K562 (cell line): ENCODE results near the gene NR1D2. TPM values are rescaled to one million over a fixed set of nuclear protein-coding genes. Genes with fewer than 3 reads are reported as not detected.

ENCODE experiments used
- ATAC-seq: fragments of 200-7000 bp; cut with Tn5 transposase; 3 replicates; pipeline ENCODE4 v1.9.1; 2020; ENCODE audit warnings: moderate library complexity
- BruUV-seq: library from RNA; stranded (reverse); fragments of 400-500 nt; replicated peaks from 2 replicates; lab custom pipeline; 2021; lab: Mats Ljungman, UMichigan
- CTCF ChIA-PET: fragments of 300-600 bp; formaldehyde crosslinking; extraction: SDS; loops from one replicate; lab custom pipeline; 2021; ENCODE audit warnings: low intra/inter-chr PET ratio; lab: Yijun Ruan, JAX
- POLR2A ChIA-PET: fragments of 300-600, 350-650 bp; sonication (Branson Sonifier 250); formaldehyde crosslinking; extraction: SDS; loops from one replicate; lab custom pipeline; 2021; ENCODE audit warnings: antibody characterized with exemption, inconsistent platforms; lab: Yijun Ruan, JAX
- DNase-seq, 4 experiments: peaks; one replicate each; pipeline versions ENCODE4 v3.0.0 to v3.0.0-alpha.2; 2011 to 2018; ENCODE audit warnings: low spot score in 3 of 4, mixed read lengths in 3 of 4; ENCODE audit errors: extremely low read depth in 1 of 4
- FAIRE-seq: peaks from 2 replicates; lab custom pipeline; 2011; peaks lifted over from hg19 to GRCh38; lab: Jason Lieb, UNC
- H2AFZ ChIP-seq: 2 replicates; pipeline ENCODE4 v1.6.0; 2011; ENCODE audit warnings: low read depth, low read length, control low read depth, inconsistent platforms
- H3K27ac ChIP-seq: fragments of 200-600 bp; 3 replicates; pipeline ENCODE4 v1.8.0; 2011; ENCODE audit warnings: low read depth, mild to moderate bottlenecking, control low read depth, inconsistent platforms, low read length, moderate library complexity, mixed read lengths; ENCODE audit errors: extremely low read depth
- H3K27me3 ChIP-seq, 2 experiments: fragments of 300-600 bp in 1 of 2; 2 replicates in 1 of 2; 3 replicates in 1 of 2; pipeline versions ENCODE4 v1.6.0 to v1.8.0; 2011; ENCODE audit warnings: inconsistent platforms in 2 of 2, low read length in 2 of 2, mild to moderate bottlenecking in 1 of 2, mixed read lengths in 1 of 2, moderate library complexity in 1 of 2; ENCODE audit not compliant: control insufficient read depth in 2 of 2, insufficient read depth in 2 of 2
- H3K36me3 ChIP-seq: fragments of 300-600 bp; 3 replicates; pipeline ENCODE4 v1.8.0; 2011; ENCODE audit warnings: mild to moderate bottlenecking, low read length, inconsistent platforms; ENCODE audit not compliant: control insufficient read depth, insufficient read depth
- H3K4me1 ChIP-seq, 2 experiments: fragments of 200-600 bp in 1 of 2; replicated peaks in 1 of 2; 2 replicates in 1 of 2; 3 replicates in 1 of 2; pipeline versions ENCODE4 v1.5.1 to v1.8.0; 2011; ENCODE audit warnings: inconsistent platforms in 2 of 2, low read length in 2 of 2, mild to moderate bottlenecking in 1 of 2, mixed read lengths in 1 of 2, moderate library complexity in 1 of 2; ENCODE audit not compliant: control insufficient read depth in 2 of 2, insufficient read depth in 2 of 2
- H3K4me2 ChIP-seq: 2 replicates; pipeline ENCODE4 v1.6.1; 2011; ENCODE audit warnings: low read length, control low read depth, inconsistent platforms, mixed read lengths; ENCODE audit not compliant: insufficient read depth
- H3K4me3 ChIP-seq: fragments of 200-600 bp; sonication (generic), shearing (Covaris generic); 2 replicates; pipeline ENCODE4 v1.5.1; 2016; ENCODE audit warnings: control low read depth, inconsistent platforms
- H3K79me2 ChIP-seq: fragments of 200-600 bp; 3 replicates; pipeline ENCODE4 v1.8.0; 2011; ENCODE audit warnings: low read length, inconsistent platforms; ENCODE audit not compliant: control insufficient read depth, insufficient read depth
- H3K9ac ChIP-seq, 2 experiments: 2 replicates each; pipeline versions ENCODE4 v1.6.0 to v1.6.1; 2011; ENCODE audit warnings: low read depth in 2 of 2, low read length in 2 of 2, control low read depth in 1 of 2, inconsistent platforms in 1 of 2, mild to moderate bottlenecking in 1 of 2, mixed read lengths in 1 of 2; ENCODE audit not compliant: insufficient read depth in 1 of 2
- H3K9me1 ChIP-seq: one replicate; pipeline ENCODE4 v1.6.0; 2011; ENCODE audit warnings: inconsistent platforms, mild to moderate bottlenecking, low read length, moderate library complexity; ENCODE audit not compliant: control insufficient read depth, insufficient read depth
- H3K9me3 ChIP-seq: replicated peaks from 2 replicates; pipeline ENCODE4 v1.5.1; 2011; ENCODE audit warnings: low read depth, low read length, inconsistent platforms; ENCODE audit not compliant: control insufficient read depth, insufficient read depth
- H4K20me1 ChIP-seq: replicated peaks from 2 replicates; pipeline ENCODE4 v1.6.1; 2011; ENCODE audit warnings: low read length, inconsistent platforms, mixed read lengths; ENCODE audit not compliant: control insufficient read depth, insufficient read depth
- FOXA3 ChIP-seq, 2 experiments: fragments of 450-650 bp in 1 of 2; sonication (generic) in 1 of 2; formaldehyde crosslinking; IDR thresholded peaks in 1 of 2; conservative IDR thresholded peaks in 1 of 2; 2 replicates each; pipeline versions ENCODE4 v1.4.0 to v1.8.0; 2020 to 2022; ENCODE audit warnings: mild to moderate bottlenecking in 2 of 2, missing genetic modification reagents in 1 of 2
- NFIC ChIP-seq: fragments of 450-650 bp; IDR thresholded peaks from 2 replicates; pipeline ENCODE4 v1.6.1; 2017; ENCODE audit warnings: mild to moderate bottlenecking, inconsistent platforms
- ZNF436 ChIP-seq: fragments of 250-450, 450-650 bp; sonication (Bioruptor Pico); formaldehyde crosslinking; IDR thresholded peaks from 2 replicates; pipeline ENCODE4 v1.7.0; 2020; ENCODE audit warnings: mild to moderate bottlenecking
- ZNF76 ChIP-seq: fragments of 250-450 bp; sonication (Bioruptor Pico); IDR thresholded peaks from 2 replicates; pipeline ENCODE4 v1.4.0; 2020; ENCODE audit warnings: mild to moderate bottlenecking, moderate library complexity, borderline replicate concordance
- WGBS: fragments of 100-300 bp; shearing (Covaris generic); methylation state at CpG from one replicate; pipeline ENCODE4 v1.1.6; 2016; ENCODE audit warnings: low coverage, mixed read lengths; ENCODE audit not compliant: insufficient coverage; ENCODE audit errors: missing lambda C conversion rate; 5-methylcytosine and 5-hydroxymethylcytosine counted together
- in situ Hi-C: fragments of 300-500 bp; cut with MboI; formaldehyde crosslinking; loops from 4 replicates; pipeline ENCODE4 v1.15.0; 2018; ENCODE audit warnings: inconsistent platforms, mixed read lengths
- intact Hi-C: fragments of 100-400 bp; cut with micrococcal nuclease; formaldehyde crosslinking; loops from 2 replicates; pipeline ENCODE4 v1.14.2; 2022
- polyA plus RNA-seq, 8 experiments: library from polyadenylated mRNA; depleted of rRNA in 4 of 8; stranded (reverse) in 5 of 8; unstranded in 3 of 8; fragments of >200 nt; fragmentation: Nextera tagmentation in 2 of 8; fragmentation: Illumina TruSeq in 1 of 8; extraction: Ambion mirVana in 2 of 8; extraction: Trizol in 1 of 8; gene quantifications; 2 replicates each; pipeline versions ENCODE4 v1.2.1 to v1.2.3, GENCODE V29; 2011 to 2014; ENCODE audit warnings: inconsistent platforms in 1 of 8, missing spikeins in 1 of 8
- total RNA-seq, 7 experiments: library from RNA; depleted of rRNA in 6 of 7; stranded (reverse); fragments of >200 nt in 6 of 7; fragmentation: Illumina TruSeq in 2 of 7; extraction: Trizol in 2 of 7; gene quantifications; 2 replicates each; pipeline versions ENCODE4 v1.2.1 to v1.2.3, GENCODE V29; 2011 to 2021; ENCODE audit warnings: low replicate concordance in 1 of 7

NR1D2 gene
- total and polyA plus RNA-seq, 9 of the 15 experiments (the other 6 are each of a cell fraction or from before 2014, with no cell fraction given), result 1.2 to 5.5 (median 2.9) TPM

DNA sequence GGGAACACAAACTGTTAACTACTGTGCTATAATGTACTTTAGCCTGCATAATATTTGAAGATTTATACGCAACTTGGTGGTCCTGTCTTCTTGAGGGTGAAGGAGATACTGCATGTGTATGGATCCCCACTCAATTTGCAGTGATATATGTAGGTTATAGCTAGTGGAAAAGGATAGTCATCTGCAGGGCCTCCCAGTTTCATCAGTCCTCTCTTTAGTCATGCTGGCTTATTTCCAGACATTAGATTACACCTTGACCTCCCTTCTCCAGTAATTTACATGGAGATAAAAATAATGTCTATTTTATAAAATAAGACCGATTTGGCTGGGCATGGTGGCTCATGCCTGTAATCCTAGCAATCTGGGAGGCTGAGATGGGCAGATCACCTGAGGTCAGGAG is 3.7 kb downstream of the NR1D2 start:
- Histone ChIP-seq H3K27me3 (no peaks in the 10 kb centered on the region), H3K4me1 (peaks cover 14 to 41% of the 10 kb centered on the region in 2 experiments), H2AFZ (no peak overlapping the region), H3K4me2 (no peak overlapping the region), H3K79me2 (no peaks in the 10 kb centered on the region), H3K4me3 (no peak overlapping the region), H3K9me3 (no peaks in the 10 kb centered on the region), H3K27ac (no peak overlapping the region), H3K36me3 (no peaks in the 10 kb centered on the region), H4K20me1 (no peaks in the 10 kb centered on the region), H3K9ac (no peak overlapping the region), H3K9me1 (no peaks in the 10 kb centered on the region)
- DNase-seq (no peak), FAIRE-seq (no peak), ATAC-seq (no peak)
- BruUV-seq, result no TSS peak
- POLR2A ChIA-PET, result interaction anchor here (1.3 to 3.9 kb wide), 2 partner anchors 9 to 32 kb away, joined by 5 to 11 read pairs; partner anchors contain the start of genes NKIRAS1 and RPL15
- CTCF ChIA-PET, result no interaction called here
- peak; percentile 43 for TF ChIP-seq NFIC
- TF ChIP-seq ZNF436 (CRISPR knock-in tag), result no peak
- WGBS, result 63% methylated on average over 2 of the region's 2 CpGs
- in situ Hi-C loops (no loop called here), intact Hi-C loops (loop anchor here (5.0 to 10.0 kb wide), 2 partner anchors 41 to 144 kb away; partner anchors contain the start of gene UBE2E1)

DNA sequence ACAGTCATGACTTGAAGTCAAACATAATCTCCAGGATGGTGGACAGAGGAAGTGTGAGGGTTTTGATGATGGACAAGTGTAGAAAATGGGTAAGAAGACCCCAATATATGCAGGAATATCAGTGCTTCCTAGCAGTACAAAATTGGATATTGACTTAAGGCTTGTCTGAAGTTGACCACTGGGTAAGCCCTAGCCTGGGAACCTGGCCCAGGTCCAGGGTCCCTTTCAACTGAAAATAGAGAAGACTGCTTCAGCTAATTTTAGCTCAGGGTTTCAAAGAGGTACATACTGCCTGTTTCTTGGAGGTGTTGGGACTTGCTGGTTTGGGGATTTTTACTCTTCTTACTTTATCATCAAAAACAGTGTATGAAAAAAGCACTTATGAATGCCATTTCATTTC is 4.7 kb downstream of the NR1D2 start:
- POLR2A ChIA-PET, result interaction anchor here (1.0 to 3.9 kb wide), 2 partner anchors 12 to 33 kb away, joined by 3 to 11 read pairs; partner anchors contain the start of genes NKIRAS1 and RPL15
- no peak for ATAC-seq
- H3K36me3 ChIP-seq, result no peaks in the 10 kb centered on the region
- no peaks in the 10 kb centered on the region for H4K20me1 ChIP-seq
- in situ Hi-C loops, result no loop called here
- intact Hi-C loops, result loop anchor here (5.0 to 10.0 kb wide), 2 partner anchors 42 to 145 kb away; partner anchors contain the start of gene UBE2E1
- no peak overlapping the region for H3K4me2 ChIP-seq
- no peaks in the 10 kb centered on the region for H3K9me1 ChIP-seq
- no peak overlapping the region for H3K9ac ChIP-seq
- H3K4me1 ChIP-seq, result peaks cover 11 to 33% of the 10 kb centered on the region in 2 experiments
- H3K4me3 ChIP-seq, result no peak overlapping the region
- peak overlapping the region; percentile 16; the same call in 1 of the 3 replicates for H3K27ac ChIP-seq
- CTCF ChIA-PET, result no interaction called here
- no TSS peak for BruUV-seq
- H2AFZ ChIP-seq, result 0 out of 2 replicates have a peak overlapping the region, but pooled peaks have one; percentile 26
- TF ChIP-seq FOXA3 (CRISPR knock-in tag; conservative IDR thresholded peaks at IDR 0.05 in 1 of 2, IDR thresholded peaks at IDR 0.05 in 1 of 2) (peak; percentile 70 to 84; a peak in 3 of 4 replicates), NFIC (peak; percentile 76; the same call in 1 of the 2 replicates), ZNF76 (CRISPR knock-in tag) (no peak)
- no peaks in the 10 kb centered on the region for H3K79me2 ChIP-seq
- DNase-seq, result peak in 2 of 4 experiments; percentile 41 to 61
- no peaks in the 10 kb centered on the region for H3K9me3 ChIP-seq
- FAIRE-seq, result no peak
- H3K27me3 ChIP-seq, result no peaks in the 10 kb centered on the region
